ENCODE data around the gene FCRL2.

FCRL2 gene

DNA sequence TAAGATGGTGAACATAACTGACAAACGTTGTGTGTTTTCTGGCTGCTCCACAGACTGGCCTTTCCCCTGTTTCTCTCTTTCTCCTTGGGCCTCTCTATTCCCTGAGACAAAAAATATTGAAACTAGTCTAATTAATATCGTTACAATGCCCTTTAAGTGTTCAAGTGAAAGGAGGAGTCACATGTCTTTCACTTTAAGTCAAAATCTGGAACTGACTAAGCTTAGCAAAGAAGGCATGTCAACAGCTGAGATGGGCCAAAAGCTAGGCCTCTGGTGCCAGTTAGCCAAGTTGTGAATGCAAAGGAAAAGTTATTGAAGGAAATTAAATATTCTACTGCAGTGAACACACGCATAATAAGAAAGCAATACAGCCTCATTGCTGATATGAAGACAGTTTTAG is 44.2 kb downstream of the FCRL2 start:
- no peak for TF ChIP-seq CTCF (IDR thresholded peaks at IDR 0.05; ENCODE audit: low read depth, low read length, missing control alignments)
- no peak for DNase-seq (ENCODE audit: low read depth)
- H3K4me3 ChIP-seq (ENCODE audit: low read depth, low read length) = no peak overlapping the region

- no peak for TF ChIP-seq CTCF (IDR thresholded peaks at IDR 0.05; ENCODE audit: low read depth, low read length, missing control alignments)
- DNase-seq (ENCODE audit: low read depth) = no peak
- no peak overlapping the region for H3K4me3 ChIP-seq (ENCODE audit: low read depth, low read length)
Observed at GRCh38 chr1:157725221-157725577, 51.7 kb downstream of the FCRL2 start.

DNA sequence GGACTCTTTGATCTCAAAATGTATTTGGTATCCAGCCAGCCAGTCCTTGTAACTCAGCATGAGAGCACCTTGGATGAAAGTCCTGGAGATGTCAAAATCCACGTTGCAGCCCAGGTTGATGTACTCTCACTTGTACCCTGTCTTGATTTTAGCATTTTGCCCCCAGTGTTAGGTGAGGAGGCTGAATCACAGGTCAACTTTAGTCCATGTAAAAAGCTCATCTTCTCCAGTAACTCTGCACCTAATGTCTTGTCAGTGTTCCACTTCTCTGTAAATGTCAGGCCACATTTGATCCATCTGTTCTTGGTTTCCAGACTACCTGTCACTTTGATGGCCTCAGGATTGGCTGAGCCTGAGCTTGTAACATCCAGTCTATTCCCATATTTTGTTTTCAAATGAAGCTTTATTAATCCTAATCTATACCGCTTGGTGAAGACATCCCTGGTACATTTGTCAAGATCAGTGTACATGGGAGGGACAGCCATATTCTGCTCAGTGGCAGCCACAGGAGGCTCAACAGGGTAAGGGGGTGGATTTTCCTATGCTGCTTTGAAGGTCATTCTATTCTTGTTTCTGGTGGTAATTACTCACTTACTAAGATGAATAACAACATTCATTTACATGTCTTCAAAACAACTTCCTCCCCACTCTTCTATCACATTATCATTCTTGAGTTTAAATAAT is 52.3 kb downstream of the FCRL2 start:
- DNase-seq (ENCODE audit: low read depth) = no peak
- H3K4me3 ChIP-seq (ENCODE audit: low read depth, low read length) = no peak overlapping the region
- no peak for TF ChIP-seq CTCF (IDR thresholded peaks at IDR 0.05; ENCODE audit: low read depth, low read length, missing control alignments)

DNA sequence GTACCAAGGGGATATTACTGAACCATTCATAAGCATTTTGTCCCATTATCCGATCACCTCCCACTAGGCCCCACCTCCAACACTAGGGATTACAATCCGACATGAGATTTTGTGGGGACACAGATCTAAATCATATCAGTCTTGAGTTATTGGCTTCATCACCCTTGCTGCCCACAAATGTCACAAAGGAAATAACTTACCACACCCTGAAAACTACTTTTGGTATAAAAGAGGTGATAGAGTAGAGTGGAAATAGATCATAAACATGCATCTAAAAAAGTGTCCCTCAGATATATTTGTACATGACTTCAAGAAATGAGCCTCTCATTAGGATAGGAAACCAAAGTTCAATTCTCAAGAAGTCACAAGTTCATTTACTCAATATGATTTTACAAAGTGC is 53.8 kb downstream of the FCRL2 start:
- no peak overlapping the region for H3K4me3 ChIP-seq (ENCODE audit: low read depth, low read length)
- no peak for DNase-seq (ENCODE audit: low read depth)
- TF ChIP-seq CTCF (IDR thresholded peaks at IDR 0.05; ENCODE audit: low read depth, low read length, missing control alignments) = no peak

DNA sequence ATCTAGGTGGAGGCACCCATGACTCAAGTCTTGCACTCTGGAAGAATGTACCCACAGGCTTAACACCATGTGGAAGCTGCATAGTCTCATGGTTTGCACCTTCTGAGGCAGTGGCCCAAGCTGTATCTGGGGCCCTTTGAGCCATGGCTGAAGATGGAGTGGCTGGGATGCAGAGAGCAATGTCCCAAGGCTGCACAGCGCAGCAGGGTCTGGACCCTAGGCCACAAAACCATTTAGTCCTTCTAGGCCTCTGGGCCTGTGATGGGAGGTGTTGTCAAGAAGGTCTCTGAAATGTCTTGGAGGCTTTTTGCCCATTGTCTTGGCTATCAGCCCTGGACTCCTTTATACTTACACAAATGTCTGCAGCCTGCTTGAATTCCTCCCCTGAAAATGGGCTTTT is 54.9 kb downstream of the FCRL2 start:
- no peak overlapping the region for H3K4me3 ChIP-seq (ENCODE audit: low read depth, low read length)
- no peak for DNase-seq (ENCODE audit: low read depth)
- no peak for TF ChIP-seq CTCF (IDR thresholded peaks at IDR 0.05; ENCODE audit: low read depth, low read length, missing control alignments)

DNA sequence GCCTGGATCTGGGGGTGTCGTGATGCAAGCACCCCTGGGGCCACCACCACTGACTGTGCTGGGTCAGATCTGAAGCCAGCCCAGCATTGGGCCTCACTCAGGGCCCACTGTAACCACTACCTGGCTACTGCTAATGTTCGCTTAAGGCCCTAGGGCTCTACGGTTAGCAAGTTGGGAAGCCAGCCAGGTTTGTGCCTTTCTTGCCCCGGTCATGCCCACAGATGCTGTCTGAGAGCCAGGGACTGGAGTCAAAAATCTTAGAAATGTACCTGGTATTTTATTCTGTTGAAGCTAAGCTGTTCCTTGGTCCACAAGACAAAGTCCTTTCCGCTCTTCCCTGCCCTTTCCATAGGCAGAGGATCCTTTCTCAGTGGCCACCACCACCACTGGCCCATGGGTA is 61.2 kb downstream of the FCRL2 start:
- DNase-seq (ENCODE audit: low read depth) = no peak
- H3K4me3 ChIP-seq (ENCODE audit: low read depth, low read length) = no peak overlapping the region
- no peak for TF ChIP-seq CTCF (IDR thresholded peaks at IDR 0.05; ENCODE audit: low read depth, low read length, missing control alignments)

GRCh38 chr1:157711802-157712201 is 65.1 kb downstream of the FCRL2 start:
- DNase-seq (ENCODE audit: low read depth) = no peak
- no peak for TF ChIP-seq CTCF (IDR thresholded peaks at IDR 0.05; ENCODE audit: low read depth, low read length, missing control alignments)
- H3K4me3 ChIP-seq (ENCODE audit: low read depth, low read length) = no peak overlapping the region
